Fibroblast of lung (primary cell): Measurements from ENCODE around the gene KCNJ6.

ENCODE experiments used
- EZH2 ChIP-seq: IDR thresholded peaks from 2 replicates; pipeline ENCODE4 v1.5.1; 2012; ENCODE audit warnings: low read length, control low read depth, mild to moderate bottlenecking; ENCODE audit errors: missing control alignments
- TF ChIP-seq, protein P1 (sequence below), 2 donors: IDR thresholded peaks in 1 of 2; conservative IDR thresholded peaks in 1 of 2; 1 replicate in 1 of 2; 2 replicates in 1 of 2; pipeline ENCODE4 v1.5.1; 2011 to 2012; ENCODE audit warnings: low read length in 2 of 2, control low read depth in 1 of 2, inconsistent platforms in 1 of 2, low read depth in 1 of 2, mild to moderate bottlenecking in 1 of 2

DNA sequence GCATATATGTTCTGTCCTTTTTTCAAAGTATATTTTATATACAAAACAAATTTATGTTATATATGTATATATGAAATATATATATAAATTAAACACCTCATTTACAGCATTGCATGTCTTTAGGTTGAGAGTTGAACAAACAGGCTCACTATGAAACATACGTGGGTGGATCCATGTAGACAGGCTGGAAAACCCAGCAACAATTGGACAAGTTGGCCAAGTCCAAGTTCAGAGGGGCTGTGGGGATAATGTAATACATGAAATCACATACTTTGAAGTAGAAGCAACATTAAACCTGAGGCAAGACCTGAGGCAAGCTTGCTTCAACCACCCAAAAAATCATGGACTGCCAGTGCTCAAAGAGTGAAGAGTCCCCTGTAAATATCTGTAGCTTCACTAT is 39.7 kb downstream of the KCNJ6 start:
- TF ChIP-seq, protein P1, sequence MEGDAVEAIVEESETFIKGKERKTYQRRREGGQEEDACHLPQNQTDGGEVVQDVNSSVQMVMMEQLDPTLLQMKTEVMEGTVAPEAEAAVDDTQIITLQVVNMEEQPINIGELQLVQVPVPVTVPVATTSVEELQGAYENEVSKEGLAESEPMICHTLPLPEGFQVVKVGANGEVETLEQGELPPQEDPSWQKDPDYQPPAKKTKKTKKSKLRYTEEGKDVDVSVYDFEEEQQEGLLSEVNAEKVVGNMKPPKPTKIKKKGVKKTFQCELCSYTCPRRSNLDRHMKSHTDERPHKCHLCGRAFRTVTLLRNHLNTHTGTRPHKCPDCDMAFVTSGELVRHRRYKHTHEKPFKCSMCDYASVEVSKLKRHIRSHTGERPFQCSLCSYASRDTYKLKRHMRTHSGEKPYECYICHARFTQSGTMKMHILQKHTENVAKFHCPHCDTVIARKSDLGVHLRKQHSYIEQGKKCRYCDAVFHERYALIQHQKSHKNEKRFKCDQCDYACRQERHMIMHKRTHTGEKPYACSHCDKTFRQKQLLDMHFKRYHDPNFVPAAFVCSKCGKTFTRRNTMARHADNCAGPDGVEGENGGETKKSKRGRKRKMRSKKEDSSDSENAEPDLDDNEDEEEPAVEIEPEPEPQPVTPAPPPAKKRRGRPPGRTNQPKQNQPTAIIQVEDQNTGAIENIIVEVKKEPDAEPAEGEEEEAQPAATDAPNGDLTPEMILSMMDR (conservative IDR thresholded peaks at IDR 0.05 in 1 of 2, IDR thresholded peaks at IDR 0.05 in 1 of 2; ENCODE audit: low read depth in 1 of 2, low read length in 2 of 2), result no peak
- no peak for TF ChIP-seq EZH2
